GM21576 (cell line): Measurements from ENCODE around the gene PARD3B.

Source experiments
- ATAC-seq: cut with Tn5 transposase; IDR thresholded peaks from one replicate; pipeline ENCODE4 v1.9.1; 2021; ENCODE audit warnings: mild to moderate bottlenecking, moderate library complexity; ENCODE audit not compliant: unreplicated experiment

The PARD3B gene

GRCh38 chr2:205366336-205367060, 821.2 kb downstream of the PARD3B start:
- ATAC-seq = no peak

GRCh38 chr2:205367331-205367935, 822.2 kb downstream of the PARD3B start:
- no peak for ATAC-seq

- no peak for ATAC-seq
Observed at GRCh38 chr2:205369813-205370212, 824.5 kb downstream of the PARD3B start.

- ATAC-seq = no peak
Observed at GRCh38 chr2:205370726-205371125, 825.5 kb downstream of the PARD3B start.

- no peak for ATAC-seq
Observed at GRCh38 chr2:205372141-205372540, 826.9 kb downstream of the PARD3B start.

GRCh38 chr2:205375461-205376448, 830.5 kb downstream of the PARD3B start:
- ATAC-seq = no peak

GRCh38 chr2:205377324-205377723, 832.0 kb downstream of the PARD3B start:
- no peak for ATAC-seq

- no peak for ATAC-seq
Observed at GRCh38 chr2:205383601-205384000, 838.3 kb downstream of the PARD3B start.

- ATAC-seq = no peak
Observed at GRCh38 chr2:205386109-205386508, 840.8 kb downstream of the PARD3B start.

- ATAC-seq = no peak
Observed at GRCh38 chr2:205387350-205388055, 842.2 kb downstream of the PARD3B start.

GRCh38 chr2:205390866-205391265, 845.6 kb downstream of the PARD3B start:
- ATAC-seq = no peak

- ATAC-seq = no peak
Observed at GRCh38 chr2:205401511-205401910, 856.2 kb downstream of the PARD3B start.

- no peak for ATAC-seq
Observed at GRCh38 chr2:205402011-205402410, 856.7 kb downstream of the PARD3B start.

- ATAC-seq = no peak
Observed at GRCh38 chr2:205403244-205403825, 858.1 kb downstream of the PARD3B start.

GRCh38 chr2:205405194-205405593, 859.9 kb downstream of the PARD3B start:
- ATAC-seq = no peak

GRCh38 chr2:205405752-205406151, 860.5 kb downstream of the PARD3B start:
- ATAC-seq = no peak

GRCh38 chr2:205407984-205408383, 862.7 kb downstream of the PARD3B start:
- no peak for ATAC-seq

GRCh38 chr2:205408696-205409095, 863.4 kb downstream of the PARD3B start:
- no peak for ATAC-seq

GRCh38 chr2:205409411-205409810, 864.1 kb downstream of the PARD3B start:
- ATAC-seq = no peak

GRCh38 chr2:205411558-205411957, 866.3 kb downstream of the PARD3B start:
- no peak for ATAC-seq
